Measurements from ENCODE around the gene PCP4.

The PCP4 gene

GRCh38 chr21:39924577-39925308 is 57.5 kb downstream of the PCP4 start:
- no peak for DNase-seq

- no peak for DNase-seq
Measured at GRCh38 chr21:39927304-39927886, 60.2 kb downstream of the PCP4 start.

GRCh38 chr21:39932335-39932734 is 65.1 kb downstream of the PCP4 start:
- DNase-seq: no peak

DNA sequence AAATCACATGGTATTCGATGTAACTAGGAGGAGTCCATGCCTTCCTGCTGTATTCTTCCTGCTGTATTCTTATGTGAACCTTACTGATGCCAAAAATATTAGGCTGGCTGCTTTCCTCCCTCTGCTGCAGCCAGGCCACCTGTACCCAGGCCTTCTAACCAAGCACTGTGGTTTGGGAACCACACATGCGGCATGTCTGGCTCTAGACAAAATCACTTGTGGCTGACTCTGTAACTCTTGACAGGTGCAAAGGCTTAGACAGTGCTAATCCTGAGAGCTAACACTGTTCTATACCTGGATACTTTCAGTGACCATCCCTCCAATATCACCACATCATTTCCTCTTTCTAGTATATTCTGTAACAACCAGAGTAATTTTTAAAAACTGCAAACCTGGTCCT is 67.7 kb downstream of the PCP4 start:
- DNase-seq: no peak

- DNase-seq: no peak
Measured at GRCh38 chr21:39935716-39936115, 68.5 kb downstream of the PCP4 start.

GRCh38 chr21:39938086-39938625 is 70.9 kb downstream of the PCP4 start:
- DNase-seq: no peak

- no peak for DNase-seq
Measured at GRCh38 chr21:39946199-39946598, 79.0 kb downstream of the PCP4 start.

DNA sequence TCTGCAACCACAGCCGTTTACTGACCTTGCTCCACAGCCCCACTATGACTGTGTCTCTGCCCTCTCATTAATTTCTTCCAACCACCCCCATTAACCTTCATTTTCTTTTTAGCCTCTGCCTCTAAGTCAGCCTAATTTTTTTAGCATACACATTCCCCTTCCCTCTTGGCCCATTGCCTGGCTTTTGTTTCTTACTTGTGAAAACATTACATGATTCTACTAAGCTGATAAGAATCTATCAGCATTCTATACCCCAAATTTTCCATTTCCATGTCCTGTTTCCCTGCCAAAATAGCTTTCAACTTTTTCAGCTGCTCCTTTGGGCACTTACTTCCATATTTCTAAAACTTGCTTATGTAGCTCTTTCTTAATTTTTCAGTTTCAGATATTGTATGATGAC is 79.8 kb downstream of the PCP4 start:
- DNase-seq: no peak

- DNase-seq: no peak
Measured at GRCh38 chr21:39951183-39952101, 84.2 kb downstream of the PCP4 start.

- DNase-seq: no peak
Measured at GRCh38 chr21:39952265-39952664, 85.0 kb downstream of the PCP4 start.

- no peak for DNase-seq
Measured at GRCh38 chr21:39954570-39954969, 87.3 kb downstream of the PCP4 start.

- DNase-seq: no peak
Measured at GRCh38 chr21:39955326-39955725, 88.1 kb downstream of the PCP4 start.

DNA sequence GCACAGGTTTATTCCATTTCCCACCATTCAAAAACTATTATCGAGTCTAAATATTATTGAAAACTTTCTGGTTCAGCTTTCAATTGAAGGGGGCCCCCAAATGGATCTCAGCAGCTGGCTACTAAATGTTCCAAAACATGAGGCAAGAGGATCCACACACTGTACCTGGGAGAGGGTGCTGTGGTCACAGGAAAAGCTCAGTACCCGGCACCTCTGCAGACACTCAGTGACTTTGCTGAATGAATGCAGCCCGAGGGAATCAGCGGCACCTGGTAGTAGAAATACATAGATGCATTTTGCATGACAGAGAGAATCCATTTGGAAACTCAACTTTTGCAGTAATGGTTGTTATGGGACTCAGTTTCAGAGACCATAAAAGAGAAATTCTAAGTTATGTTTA is 89.3 kb downstream of the PCP4 start:
- no peak for DNase-seq

DNA sequence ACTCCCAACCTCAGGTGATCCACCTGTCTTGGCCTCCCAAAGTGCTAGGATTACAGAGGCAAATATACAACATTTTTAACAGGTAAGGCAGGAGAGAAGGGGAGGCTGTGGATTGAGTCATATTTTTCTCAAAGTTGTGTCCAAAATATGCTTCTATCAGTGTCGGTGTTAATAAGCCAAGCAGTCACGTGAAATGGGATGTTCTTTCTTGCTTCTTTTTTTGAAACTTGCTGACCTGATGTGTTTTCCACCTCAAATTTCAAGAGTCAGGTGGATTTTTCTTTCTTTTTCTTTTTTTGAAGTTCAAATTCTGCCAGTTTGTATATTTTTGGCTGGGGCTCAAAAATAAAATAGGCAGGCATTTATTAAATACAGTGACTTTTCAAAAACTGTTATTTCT is 91.5 kb downstream of the PCP4 start:
- no peak for DNase-seq

DNA sequence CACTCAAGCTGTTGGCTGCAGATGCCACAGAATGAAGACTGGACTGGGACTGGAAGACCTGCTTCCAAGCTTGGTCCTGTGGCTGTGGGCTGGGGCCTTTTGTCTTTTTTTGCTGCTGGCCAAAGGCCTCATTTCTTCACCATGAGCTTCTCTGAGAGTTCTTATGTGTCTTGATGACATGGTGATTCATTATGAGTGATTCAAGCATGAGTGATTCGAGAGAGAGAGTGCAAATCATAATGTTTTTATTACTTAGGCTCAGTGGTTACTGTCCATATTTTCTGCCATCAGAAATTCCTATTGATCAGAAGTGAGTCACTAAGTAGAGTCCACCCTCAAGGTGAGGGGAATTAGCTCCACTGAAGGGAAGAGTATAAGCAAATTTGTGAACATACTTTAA is 94.0 kb downstream of the PCP4 start:
- DNase-seq: no peak

DNA sequence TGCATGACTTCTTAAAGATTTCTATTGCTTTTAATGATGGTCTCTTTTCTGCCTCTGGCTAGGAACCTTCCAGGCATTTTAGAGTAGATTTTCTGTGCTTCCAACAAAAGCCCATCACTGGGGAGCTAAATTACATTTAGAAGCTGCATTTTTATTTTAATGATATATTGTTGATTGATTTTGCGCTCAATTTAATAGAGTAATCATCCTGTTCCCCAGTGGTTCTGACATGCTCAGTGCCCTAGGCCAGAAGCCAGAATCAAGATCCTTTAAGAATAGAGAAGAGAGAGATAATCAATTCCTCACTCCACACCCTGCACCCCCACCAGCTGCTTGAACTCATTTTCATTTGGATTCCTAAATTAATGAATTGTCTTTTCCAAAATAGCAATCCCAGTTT is 97.8 kb downstream of the PCP4 start:
- no peak for DNase-seq

- DNase-seq: no peak
Measured at GRCh38 chr21:39966786-39967185, 99.5 kb downstream of the PCP4 start.

DNA sequence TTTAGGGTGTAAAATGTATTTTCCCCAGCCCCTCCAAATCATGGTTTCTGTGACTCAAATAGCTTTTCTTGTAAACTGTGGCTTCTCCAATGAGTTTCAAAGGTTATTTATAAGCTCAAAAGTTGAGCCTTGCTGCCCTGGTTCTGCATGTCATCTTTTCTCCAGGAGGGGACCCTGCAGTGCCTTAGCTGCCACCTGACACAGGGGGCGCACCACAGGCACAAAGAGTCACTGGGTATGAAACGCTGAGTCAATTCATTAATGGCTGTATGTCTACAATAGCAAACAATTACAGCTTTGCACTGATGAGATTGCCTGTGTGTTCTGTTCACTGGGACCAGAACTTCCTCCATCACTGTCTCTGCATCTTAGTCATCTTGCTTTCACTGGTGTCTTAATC is 100.8 kb downstream of the PCP4 start:
- DNase-seq: no peak

DNA sequence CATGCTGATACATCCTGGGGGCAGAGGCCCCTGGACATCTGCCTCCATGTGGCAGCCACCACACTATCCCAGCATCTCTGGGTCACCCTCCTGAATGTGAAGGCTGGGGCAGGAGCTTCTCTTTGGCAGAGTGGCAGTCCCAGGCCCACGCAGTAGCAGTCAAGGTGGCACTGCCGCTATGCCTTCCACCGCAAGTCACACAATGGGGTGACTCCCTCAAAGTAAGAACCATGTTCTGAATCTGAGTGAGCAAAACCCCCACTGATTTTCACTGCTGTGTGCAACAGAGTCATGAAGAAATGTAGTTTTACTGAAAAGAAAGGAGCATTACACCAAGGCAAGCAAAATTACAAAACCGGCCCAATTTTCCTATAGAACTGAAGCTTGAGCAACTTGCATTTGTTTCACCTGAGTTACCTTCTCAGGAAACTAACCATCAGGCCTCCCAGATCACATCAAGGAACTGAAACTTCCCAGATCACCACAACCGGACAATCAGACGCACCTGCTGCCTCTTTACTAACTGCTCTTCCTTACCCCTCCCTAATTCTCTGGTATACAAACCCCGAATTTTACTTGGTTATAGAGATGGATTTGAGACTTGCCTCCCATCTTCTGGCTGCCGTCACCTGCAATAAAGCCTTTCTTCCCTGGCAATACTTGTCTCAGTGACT is 102.6 kb downstream of the PCP4 start:
- no peak for DNase-seq

DNA sequence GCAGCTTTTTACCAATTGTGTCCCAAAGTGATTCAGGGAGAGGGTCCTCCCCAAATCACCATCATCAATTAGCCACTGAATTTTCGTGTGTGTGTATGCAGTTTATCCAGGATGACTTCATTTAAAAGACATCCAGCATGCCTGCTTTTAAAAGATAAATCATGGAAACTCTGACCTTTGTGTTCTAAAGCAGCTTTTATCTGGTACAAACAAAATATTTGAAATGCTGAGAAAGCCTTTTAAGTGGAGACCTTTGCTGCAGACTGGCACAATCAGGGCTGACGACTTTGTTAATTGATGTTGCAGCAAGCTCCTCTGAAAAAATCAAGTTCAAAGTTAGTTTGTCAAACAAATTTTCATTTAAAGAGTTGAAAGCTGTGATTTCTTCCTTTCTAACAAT is 104.7 kb downstream of the PCP4 start:
- no peak for DNase-seq

DNA sequence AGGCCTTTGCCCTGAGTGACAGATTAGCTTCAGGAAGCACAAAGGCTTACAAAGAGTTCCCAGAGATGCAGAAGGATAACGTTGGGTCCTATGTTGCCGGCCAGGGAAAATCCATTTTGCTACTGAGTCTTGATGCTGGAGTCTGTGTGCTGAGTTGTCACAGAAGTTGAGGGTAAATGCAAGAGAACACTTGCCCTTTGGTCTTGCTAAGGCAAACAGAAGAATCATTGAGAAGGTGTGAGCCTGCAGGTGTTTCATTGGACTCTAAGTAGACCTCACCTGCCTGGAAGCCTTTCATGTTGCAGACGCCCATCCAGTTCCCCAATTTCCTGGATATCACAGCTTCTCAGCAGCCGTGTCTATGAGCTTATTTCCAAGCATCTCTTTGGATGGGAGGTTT is 105.2 kb downstream of the PCP4 start:
- DNase-seq: no peak

GRCh38 chr21:39972976-39973770 is 105.9 kb downstream of the PCP4 start:
- no peak for DNase-seq

Measured in inflammatory macrophage treated with lipopolysaccharide for 1 hour (primary cell).